NCI-H524 treated with DMSO at 0.1 percent for 48 hours (cell line): ENCODE data around the gene TBC1D22A.

Source experiments
- DNase-seq: peaks from one replicate; lab custom pipeline; 2025; lab: John Stamatoyannopoulos, UW

TBC1D22A gene

GRCh38 chr22:47032956-47033647, 270.7 kb downstream of the TBC1D22A start:
- DNase-seq: no peak

DNA sequence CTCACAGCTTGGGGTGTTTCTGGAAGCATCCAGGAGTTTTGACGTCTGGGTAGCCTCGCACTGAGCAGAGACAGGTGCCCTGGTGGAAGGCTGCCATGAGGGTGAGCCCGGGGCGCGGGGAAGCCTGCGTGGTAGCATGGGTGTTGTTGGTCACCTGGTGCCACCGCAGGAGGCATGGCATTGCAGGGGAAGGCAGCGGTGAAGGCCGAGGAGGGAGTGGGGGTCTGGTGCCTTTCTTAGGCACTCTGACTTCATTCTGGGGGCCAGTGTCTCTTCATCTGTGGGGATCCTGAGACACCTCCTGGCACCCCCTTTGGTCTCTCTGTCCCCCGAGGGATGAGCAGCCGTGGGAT, 271.2 kb downstream of the TBC1D22A start:
- no peak for DNase-seq

DNA sequence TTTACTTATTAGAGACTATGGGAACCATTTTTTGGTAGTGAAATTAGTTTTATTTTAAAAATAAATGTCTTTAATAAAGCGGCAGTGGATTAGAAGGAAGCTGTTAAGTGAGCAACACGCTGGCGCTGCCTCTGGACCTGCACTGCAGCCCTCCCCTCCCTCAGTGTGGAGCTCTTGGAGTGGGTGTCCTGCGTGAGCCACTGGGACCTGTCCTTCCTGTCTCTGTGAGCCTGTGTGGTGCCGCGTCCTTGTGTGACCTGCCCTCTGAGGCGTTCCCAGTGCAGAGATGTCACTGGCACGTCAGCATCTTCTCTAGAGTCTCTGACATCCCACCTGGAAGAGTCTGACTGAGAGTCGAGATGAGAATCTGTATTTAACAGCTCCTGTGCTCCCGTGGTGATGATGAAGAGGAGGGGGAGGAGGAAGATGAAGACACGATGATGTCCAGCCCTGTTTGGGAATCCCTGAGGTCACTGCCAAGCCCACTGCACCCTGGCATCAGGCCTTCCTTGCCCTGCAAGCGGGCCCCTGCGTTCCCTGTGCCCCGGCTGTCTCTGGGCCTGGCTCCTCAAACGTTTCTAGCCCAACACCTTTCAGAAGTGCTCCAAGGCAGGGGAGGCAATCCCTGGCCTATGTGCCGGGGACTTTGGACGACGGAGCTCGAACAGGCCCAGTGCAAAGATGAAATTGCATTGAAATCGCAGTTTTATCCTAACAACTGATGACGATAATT, 271.8 kb downstream of the TBC1D22A start:
- DNase-seq: no peak

GRCh38 chr22:47034905-47035419, 272.5 kb downstream of the TBC1D22A start:
- peak; percentile 95 for DNase-seq

GRCh38 chr22:47035425-47035881, 273.0 kb downstream of the TBC1D22A start:
- no peak for DNase-seq

DNA sequence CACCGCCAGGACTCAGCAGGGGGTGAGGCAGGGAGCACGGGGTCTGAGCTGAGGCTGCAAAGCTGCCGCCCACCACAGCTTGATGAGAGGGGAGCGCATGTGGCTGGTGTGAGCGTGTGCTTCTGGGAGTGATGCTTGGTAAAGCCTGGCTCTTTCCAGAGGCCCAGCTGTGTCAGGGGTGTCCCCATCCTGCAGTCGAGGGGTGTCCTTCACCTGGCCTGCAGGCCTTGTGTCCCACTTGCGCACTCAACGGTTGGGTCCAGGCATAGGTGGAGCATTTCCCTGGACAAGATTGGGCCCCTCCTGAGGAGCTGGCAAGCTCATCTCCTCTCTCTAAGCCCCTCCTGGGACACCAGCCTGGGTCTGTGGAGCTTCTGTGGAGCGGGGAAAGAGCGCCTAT, 273.9 kb downstream of the TBC1D22A start:
- DNase-seq: no peak

DNA sequence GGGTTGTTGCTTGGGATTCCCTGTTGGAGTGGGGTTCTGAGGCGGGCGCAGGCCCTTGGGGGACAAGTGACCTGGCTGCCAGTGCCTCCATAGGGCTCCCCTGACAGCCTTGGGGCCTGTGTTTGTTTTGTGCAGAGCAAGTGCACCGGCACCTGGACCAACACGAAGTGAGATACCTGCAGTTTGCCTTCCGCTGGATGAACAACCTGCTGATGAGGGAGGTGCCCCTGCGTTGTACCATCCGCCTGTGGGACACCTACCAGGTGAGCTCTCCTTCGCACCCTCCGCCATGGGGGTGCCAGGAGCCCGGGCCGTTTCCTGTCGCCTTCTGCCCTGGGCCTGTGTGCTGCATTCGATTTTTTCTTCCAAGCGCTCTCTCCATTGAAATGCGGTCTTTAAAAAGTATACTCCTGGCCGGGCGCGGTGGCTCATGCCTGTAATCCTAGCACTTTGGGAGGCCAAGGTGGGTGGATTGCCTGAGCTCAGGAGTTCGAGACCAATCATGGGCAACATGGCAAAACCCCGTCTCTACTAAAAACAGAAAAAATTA, 274.6 kb downstream of the TBC1D22A start:
- no peak for DNase-seq

DNA sequence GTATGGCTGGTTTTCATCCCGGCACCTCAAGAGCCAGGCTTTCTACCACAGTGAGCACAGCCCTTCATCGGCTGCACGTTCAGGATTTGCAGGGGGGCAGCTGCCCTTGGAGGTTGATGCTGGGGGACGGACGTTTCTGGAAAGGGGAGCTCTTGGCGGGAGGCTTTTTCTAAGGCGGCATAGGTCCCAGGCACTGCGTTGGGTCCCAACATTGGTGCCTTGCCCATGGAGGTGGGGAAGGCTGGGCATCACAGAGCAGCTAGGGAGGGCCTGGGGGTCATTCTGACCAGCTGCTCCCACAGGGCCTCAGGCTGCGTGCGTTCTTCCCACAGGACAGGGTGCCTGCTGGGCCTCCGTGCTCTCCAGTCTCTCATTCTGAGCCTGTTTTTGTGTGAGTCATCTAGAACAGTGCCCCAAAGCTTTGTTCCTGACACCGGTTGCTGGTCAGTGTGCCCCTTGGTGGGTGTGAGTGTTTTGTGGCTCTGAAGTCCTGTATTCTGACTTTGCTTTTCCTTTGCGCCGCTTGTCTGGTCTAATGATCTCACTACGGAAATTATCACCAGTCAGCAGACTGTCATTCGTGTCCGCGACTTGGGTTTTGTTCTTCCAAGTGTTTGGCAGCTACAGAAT, 275.9 kb downstream of the TBC1D22A start:
- no peak for DNase-seq

GRCh38 chr22:47039356-47039755, 276.9 kb downstream of the TBC1D22A start:
- DNase-seq: no peak

- DNase-seq: no peak
These were observed 278.2 kb downstream of the TBC1D22A start for GRCh38 chr22:47040486-47041270.

GRCh38 chr22:47041271-47042115, 279.0 kb downstream of the TBC1D22A start:
- DNase-seq: no peak

DNA sequence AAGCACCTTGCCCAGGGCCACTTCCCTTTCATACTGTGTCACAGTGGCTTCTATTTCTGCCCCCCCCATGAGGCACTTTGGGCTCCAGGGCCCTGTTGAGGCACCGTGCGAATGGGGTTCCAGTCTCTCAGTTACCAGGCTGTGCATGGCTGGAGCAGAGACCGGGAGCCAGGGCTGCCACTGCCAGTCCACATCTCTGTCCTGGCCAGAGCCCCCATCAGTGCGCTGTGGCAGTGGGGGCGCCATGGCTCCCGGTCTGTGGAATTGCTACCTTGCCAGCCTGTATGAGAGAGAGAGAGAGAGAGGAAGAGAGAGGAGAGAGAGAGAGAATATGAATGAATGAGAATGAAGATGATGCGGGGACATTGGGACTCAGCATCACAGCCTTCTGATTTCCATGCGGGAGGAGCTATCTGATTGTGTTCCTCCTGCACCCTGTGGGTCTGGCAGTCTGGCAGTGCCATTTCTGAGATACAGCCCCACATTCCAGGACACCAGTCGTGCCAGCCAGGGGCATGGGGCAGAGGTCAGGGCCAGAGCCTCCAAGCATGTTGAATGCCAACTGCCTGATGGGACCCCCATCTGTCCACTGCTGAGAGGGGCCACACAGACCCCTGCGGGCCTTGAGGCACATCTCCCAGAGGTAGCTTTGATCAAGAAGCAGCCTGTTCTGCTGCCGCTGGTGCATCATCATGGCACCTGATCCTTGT, 279.8 kb downstream of the TBC1D22A start:
- DNase-seq: no peak

DNA sequence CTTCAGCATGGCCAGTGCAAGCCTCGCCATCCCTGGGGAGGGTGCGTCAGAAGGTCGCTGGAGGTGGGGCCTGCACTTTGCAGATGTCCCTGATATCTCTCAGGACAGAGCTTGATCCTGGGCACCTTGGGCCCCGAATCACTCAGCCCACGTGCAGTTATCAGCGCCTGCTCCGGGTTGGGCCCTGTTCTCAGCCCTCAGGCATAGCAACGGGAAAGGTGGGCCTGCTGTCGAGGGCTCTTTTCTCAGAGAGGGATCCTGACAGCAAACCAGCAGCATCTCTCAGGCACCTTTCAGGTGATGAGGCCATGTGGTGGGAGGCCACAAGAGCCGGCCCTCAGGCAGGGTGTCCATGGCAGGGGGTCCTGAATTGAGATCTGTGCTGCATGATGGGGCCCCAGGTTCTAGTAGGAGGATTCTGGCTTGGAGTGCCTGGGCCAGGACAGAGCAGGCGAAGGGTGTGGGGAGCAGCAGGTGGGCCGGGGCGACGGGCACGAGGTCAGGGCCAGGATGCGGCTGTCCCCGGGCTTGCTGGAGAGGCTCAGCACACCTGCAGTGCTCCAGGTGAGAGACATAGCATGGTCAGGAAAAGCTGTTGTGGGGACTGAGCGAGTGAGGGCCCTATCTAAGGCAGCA, 280.5 kb downstream of the TBC1D22A start:
- DNase-seq: no peak

DNA sequence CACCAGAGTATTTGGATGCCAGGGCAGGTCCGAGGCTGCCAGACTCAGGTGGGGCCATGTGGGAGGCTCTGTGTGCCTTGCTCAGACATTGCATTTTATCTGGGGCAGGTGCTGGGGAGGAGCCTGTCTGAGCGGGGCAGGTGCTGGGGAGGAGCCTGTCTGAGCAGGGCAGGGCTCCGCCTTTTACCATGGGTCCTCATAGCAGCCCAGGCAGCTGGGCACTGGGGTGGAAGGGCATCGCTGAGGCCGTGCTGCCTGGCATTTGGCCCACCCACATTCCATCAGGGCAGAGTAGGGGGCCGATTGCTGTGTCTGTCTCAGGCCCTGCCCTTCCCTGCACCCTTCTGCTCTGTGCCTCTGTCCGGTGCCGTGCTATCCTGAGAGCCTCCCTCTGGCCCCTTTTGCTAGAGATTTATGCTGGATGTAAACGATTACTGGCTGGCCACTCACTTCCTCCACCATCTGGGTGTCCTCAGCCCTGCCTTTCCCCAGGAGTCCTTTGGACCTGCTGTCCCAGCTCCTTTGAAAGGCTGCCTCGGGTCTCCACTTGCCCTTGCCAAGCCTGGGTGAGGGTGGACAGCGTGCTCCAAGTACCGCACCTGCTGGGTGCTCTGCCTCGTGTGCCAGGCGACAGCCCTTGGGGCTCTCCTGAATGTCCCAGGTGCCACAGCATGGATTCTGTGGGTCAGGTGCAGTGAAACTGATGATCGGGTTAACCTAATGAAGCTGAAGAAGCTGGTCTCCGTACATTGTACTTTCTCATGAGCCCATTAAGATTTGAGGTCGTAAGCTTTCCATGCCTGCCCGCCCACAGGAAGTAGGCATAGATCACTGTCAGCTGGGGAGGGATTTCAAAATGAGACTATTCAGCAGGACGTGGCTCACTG, 281.6 kb downstream of the TBC1D22A start:
- no peak for DNase-seq

GRCh38 chr22:47044722-47045535, 282.5 kb downstream of the TBC1D22A start:
- DNase-seq: no peak

DNA sequence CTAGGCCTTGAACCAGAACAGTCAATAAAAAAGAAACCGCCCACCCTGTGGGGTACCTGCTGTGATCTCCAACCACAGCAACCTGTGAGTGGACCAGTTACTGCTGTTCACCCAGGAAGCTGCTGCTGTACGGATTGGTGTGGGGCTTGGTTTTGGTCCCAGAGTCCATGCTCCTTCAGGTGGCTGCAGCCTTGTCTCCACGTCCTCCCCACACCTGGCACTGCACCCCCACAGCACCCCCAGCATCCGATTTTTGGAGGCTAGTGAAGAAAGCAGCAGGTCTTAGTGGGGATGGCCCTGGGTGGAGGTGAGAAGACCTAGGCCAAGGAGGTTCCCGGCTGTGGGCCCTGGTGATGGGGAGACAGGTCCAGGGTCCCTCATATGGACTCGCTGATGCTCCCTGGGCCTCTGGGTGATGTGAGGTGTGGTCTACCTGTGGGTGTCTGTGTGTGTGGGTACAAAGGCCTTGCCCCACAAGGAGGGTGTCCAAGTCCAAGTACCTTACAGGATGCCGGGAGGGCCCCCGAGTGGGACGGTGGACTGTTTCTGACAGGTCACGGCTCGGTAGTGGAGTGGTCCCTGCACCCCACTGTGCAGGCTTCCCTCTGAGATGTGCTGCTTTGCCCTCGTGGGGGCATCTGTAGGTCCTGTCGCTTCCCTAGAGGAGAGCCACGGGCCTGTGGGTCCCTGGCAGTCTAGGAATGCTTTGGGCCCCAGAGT, 283.4 kb downstream of the TBC1D22A start:
- DNase-seq: no peak

GRCh38 chr22:47046411-47047065, 284.1 kb downstream of the TBC1D22A start:
- DNase-seq: no peak
